Uterus (tissue), 4 donors: Measurements from ENCODE around the gene CHP2. TPM values are rescaled to one million over a fixed set of nuclear protein-coding genes. Genes with fewer than 3 reads are reported as not detected.
"Not testable (repeated sequence)": the region's sequence is repeated elsewhere in the genome, so short reads cannot be mapped to it uniquely, and the experiment has no call there.

Experiments
- DNase-seq, 2 donors: peaks; one replicate each; pipeline ENCODE4 v3.0.0-alpha.2; 2019 to 2020
- H3K27ac ChIP-seq, 2 donors: fragments of 200-600 bp; sonication (generic); 1 replicate in 1 of 2; 2 replicates in 1 of 2; pipeline ENCODE4 v1.5.1; 2016 to 2018
- H3K27me3 ChIP-seq, 2 donors: fragments of 200-600 bp; sonication (generic); one replicate each; pipeline ENCODE4 v1.5.1; 2018 to 2019; ENCODE audit warnings: control low read depth in 1 of 2
- H3K36me3 ChIP-seq, 2 donors: fragments of 200-600 bp; sonication (generic); one replicate each; pipeline ENCODE4 v1.5.1; 2019; ENCODE audit warnings: control low read depth in 1 of 2
- H3K4me1 ChIP-seq, 2 donors: fragments of 200-600 bp; sonication (generic); one replicate each; pipeline ENCODE4 v1.5.1; 2018 to 2019; ENCODE audit warnings: control low read depth in 1 of 2
- H3K4me3 ChIP-seq, 2 donors: fragments of 200-600 bp; sonication (generic); 1 replicate in 1 of 2; 2 replicates in 1 of 2; pipeline ENCODE4 v1.5.1; 2018 to 2019; ENCODE audit warnings: mild to moderate bottlenecking in 1 of 2
- H3K9me3 ChIP-seq, 2 donors: fragments of 200-600 bp; sonication (generic); one replicate each; pipeline ENCODE4 v1.5.1; 2019; ENCODE audit warnings: control low read depth in 1 of 2
- POLR2A ChIP-seq, 2 donors: fragments of 450-650 bp; IDR thresholded peaks; one replicate each; pipeline ENCODE4 v1.6.1; 2016; ENCODE audit warnings: antibody characterized with exemption in 2 of 2, mild to moderate bottlenecking in 1 of 2, moderate library complexity in 1 of 2
- intact Hi-C: fragments of 100-400 bp; cut with DNase I; formaldehyde crosslinking; loops from one replicate; pipeline ENCODE4 v1.15.1; 2023; ENCODE audit warnings: low total_unique reads
- total RNA-seq, 4 donors: library from RNA; depleted of rRNA in 3 of 4; stranded (reverse); fragments of >200 nt in 3 of 4; gene quantifications; one replicate each; pipeline versions ENCODE4 v1.1.0 to v1.2.4, GENCODE V29; 2014 to 2023
- TF ChIP-seq, protein P1 (sequence below), 4 experiments: fragments of 200-600 bp in 2 of 4; fragments of 450-650 bp in 2 of 4; sonication (generic) in 2 of 4; IDR thresholded peaks; one replicate each; pipeline ENCODE4 v1.5.1; 2016 to 2019; ENCODE audit warnings: antibody characterized with exemption in 4 of 4, mild to moderate bottlenecking in 2 of 4, moderate library complexity in 1 of 4
- donor health status: DM: yes; HTN: yes; CAD: no.

The CHP2 gene
- total RNA-seq, 4 donors from 2014 or later, result 0.35 TPM; not detected in 3

- DNase-seq, result no peak
- Histone ChIP-seq H3K27ac (no peak overlapping the region), H3K4me1 (no peaks in the 10 kb centered on the region), H3K9me3 (no peaks in the 10 kb centered on the region), H3K27me3 (no peaks in the 10 kb centered on the region), H3K4me3 (no peak overlapping the region), H3K36me3 (no peaks in the 10 kb centered on the region)
- intact Hi-C loops, result no loop called here
- TF ChIP-seq, protein P1, sequence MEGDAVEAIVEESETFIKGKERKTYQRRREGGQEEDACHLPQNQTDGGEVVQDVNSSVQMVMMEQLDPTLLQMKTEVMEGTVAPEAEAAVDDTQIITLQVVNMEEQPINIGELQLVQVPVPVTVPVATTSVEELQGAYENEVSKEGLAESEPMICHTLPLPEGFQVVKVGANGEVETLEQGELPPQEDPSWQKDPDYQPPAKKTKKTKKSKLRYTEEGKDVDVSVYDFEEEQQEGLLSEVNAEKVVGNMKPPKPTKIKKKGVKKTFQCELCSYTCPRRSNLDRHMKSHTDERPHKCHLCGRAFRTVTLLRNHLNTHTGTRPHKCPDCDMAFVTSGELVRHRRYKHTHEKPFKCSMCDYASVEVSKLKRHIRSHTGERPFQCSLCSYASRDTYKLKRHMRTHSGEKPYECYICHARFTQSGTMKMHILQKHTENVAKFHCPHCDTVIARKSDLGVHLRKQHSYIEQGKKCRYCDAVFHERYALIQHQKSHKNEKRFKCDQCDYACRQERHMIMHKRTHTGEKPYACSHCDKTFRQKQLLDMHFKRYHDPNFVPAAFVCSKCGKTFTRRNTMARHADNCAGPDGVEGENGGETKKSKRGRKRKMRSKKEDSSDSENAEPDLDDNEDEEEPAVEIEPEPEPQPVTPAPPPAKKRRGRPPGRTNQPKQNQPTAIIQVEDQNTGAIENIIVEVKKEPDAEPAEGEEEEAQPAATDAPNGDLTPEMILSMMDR (IDR thresholded peaks at IDR 0.05), result no peak
- no peak for TF ChIP-seq POLR2A (IDR thresholded peaks at IDR 0.05)
These were observed 9.6 kb upstream of the CHP2 start for GRCh38 chr16:23745263-23745662.

DNA sequence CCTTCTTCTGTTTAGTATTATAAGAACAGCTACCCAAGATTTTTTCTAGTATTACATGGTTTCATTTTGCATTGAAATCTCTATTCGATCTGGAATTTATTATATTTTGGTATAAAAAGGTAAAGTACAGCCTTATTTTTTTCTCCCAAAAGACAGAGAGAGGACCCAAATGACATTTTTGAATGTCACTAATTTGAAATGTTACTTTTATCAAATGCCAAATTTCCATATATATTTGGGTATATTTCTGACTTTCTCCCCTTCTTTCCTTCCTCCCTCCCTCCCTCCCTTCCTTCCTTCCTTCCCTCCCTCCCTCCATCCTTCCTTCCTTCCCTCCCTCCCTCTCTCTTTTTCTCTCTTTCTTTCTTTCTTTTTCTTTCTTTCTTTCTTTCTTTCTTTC lies 6.2 kb upstream of the CHP2 start:
- intact Hi-C loops, result no loop called here
- no peak for DNase-seq
- TF ChIP-seq POLR2A (IDR thresholded peaks at IDR 0.05), result no peak
- TF ChIP-seq, protein P1 (IDR thresholded peaks at IDR 0.05), result no peak
- Histone ChIP-seq H3K27me3 (no peaks in the 10 kb centered on the region), H3K36me3 (no peaks in the 10 kb centered on the region), H3K4me1 (no peaks in the 10 kb centered on the region), H3K9me3 (no peaks in the 10 kb centered on the region), H3K4me3 (no peak overlapping the region), H3K27ac (no peak overlapping the region)

- H3K27me3 ChIP-seq, result peaks cover 0 to 15% of the 10 kb centered on the region in 2 donors
- H3K4me1 ChIP-seq, H3K9me3 ChIP-seq, H3K4me3 ChIP-seq, DNase-seq, intact Hi-C loops, H3K36me3 ChIP-seq, H3K27ac ChIP-seq: not testable (repeated sequence)
These were observed 3.8 kb upstream of the CHP2 start for GRCh38 chr16:23751053-23751452.

GRCh38 chr16:23753908-23754593 lies 775 bp upstream of the CHP2 start:
- H3K4me1 ChIP-seq, result peaks cover 0 to 7% of the 10 kb centered on the region in 2 donors
- no peak overlapping the region for H3K4me3 ChIP-seq
- no peaks in the 10 kb centered on the region for H3K9me3 ChIP-seq
- TF ChIP-seq, protein P1 (IDR thresholded peaks at IDR 0.05), result no peak
- TF ChIP-seq POLR2A (IDR thresholded peaks at IDR 0.05), result no peak
- H3K27ac ChIP-seq, result no peak overlapping the region
- peaks cover 0 to 16% of the 10 kb centered on the region in 2 donors for H3K27me3 ChIP-seq
- no peak for DNase-seq
- intact Hi-C loops, result no loop called here
- H3K36me3 ChIP-seq, result no peaks in the 10 kb centered on the region

DNA sequence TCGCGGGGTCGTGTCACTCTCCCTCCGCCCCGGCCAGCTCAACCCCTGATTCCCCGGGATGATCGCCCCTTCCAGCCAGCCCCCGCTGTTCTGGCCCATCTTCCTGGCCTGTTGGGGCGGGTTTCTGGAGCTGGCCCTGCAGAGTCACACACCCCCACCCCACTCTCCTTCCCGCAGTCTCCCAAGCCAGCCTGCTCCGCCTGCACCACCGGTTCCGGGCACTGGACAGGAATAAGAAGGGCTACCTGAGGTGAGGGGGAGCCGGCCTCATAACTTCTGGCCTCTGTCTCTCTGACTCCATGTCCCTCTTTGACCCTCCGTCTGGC lies 621 bp downstream of the CHP2 start:
- Histone ChIP-seq H3K4me1 (peaks cover 0 to 7% of the 10 kb centered on the region in 2 donors), H3K9me3 (no peaks in the 10 kb centered on the region), H3K4me3 (no peak overlapping the region), H3K27me3 (peaks cover 0 to 16% of the 10 kb centered on the region in 2 donors), H3K27ac (no peak overlapping the region), H3K36me3 (no peaks in the 10 kb centered on the region)
- no peak for DNase-seq
- TF ChIP-seq, protein P1 (IDR thresholded peaks at IDR 0.05), result no peak
- intact Hi-C loops, result no loop called here

DNA sequence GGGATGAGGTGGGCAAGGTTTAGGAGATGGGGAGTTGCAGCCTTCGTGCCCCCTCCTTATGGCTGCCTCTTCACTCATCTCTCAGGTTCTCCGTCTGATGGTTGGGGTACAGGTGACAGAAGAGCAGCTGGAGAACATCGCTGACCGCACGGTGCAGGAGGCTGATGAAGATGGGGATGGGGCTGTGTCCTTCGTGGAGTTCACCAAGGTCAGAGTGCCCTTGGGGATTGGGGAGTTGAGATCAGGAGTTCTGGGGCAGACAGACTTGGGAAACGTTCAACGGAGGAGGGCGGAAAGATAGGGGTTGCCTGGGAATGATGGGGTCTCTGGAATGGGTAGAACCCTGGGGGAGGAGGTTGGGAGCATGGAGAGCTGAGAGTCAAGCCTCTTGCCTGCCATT lies 2.3 kb downstream of the CHP2 start:
- intact Hi-C loops, result no loop called here
- Histone ChIP-seq H3K27me3 (peaks cover 0 to 16% of the 10 kb centered on the region in 2 donors), H3K4me3 (no peak overlapping the region), H3K9me3 (no peaks in the 10 kb centered on the region), H3K36me3 (no peaks in the 10 kb centered on the region), H3K4me1 (peaks cover 0 to 7% of the 10 kb centered on the region in 2 donors), H3K27ac (no peak overlapping the region)
- TF ChIP-seq, protein P1 (IDR thresholded peaks at IDR 0.05), result no peak
- no peak for TF ChIP-seq POLR2A (IDR thresholded peaks at IDR 0.05)
- no peak for DNase-seq
